NCI-H748 treated with DMSO at 0.1 percent for 48 hours (cell line): Measurements from ENCODE around the gene RHOG.
"Not testable (repeated sequence)": the region's sequence is repeated elsewhere in the genome, so short reads cannot be mapped to it uniquely, and the experiment has no call there.

ENCODE experiments used
- DNase-seq: peaks from one replicate; lab custom pipeline; 2025; lab: John Stamatoyannopoulos, UW

RHOG gene

GRCh38 chr11:3808861-3809623 is 31.7 kb downstream of the RHOG start:
- DNase-seq: peak; percentile 21

GRCh38 chr11:3807909-3808860 is 32.6 kb downstream of the RHOG start, which contains the start of gene PGAP2:
Gene PGAP2, plus strand, starts transcription at chr11:3808560. Its CDS starts 2,700 bp downstream, at chr11:3811260.
- DNase-seq: peak; percentile 78

GRCh38 chr11:3803726-3804495 is 36.8 kb downstream of the RHOG start:
- DNase-seq: no peak

GRCh38 chr11:3802011-3802790 is 38.6 kb downstream of the RHOG start:
- no peak for DNase-seq

- DNase-seq: no peak
Observed at GRCh38 chr11:3799873-3800272, 40.9 kb downstream of the RHOG start.

GRCh38 chr11:3799143-3799542 is 41.6 kb downstream of the RHOG start:
- no peak for DNase-seq

- peak; percentile 98 for DNase-seq
Observed at GRCh38 chr11:3797329-3798090, 43.2 kb downstream of the RHOG start, which contains the start of gene NUP98. Gene NUP98, minus strand, starts transcription at chr11:3797554. Its CDS starts 15,437 bp downstream, at chr11:3782117.

- DNase-seq: peak; percentile 40
Observed at GRCh38 chr11:3796801-3797328, 43.9 kb downstream of the RHOG start.

- no peak for DNase-seq
Observed at GRCh38 chr11:3796346-3796745, 44.4 kb downstream of the RHOG start.

- no peak for DNase-seq
Observed at GRCh38 chr11:3796002-3796311, 44.8 kb downstream of the RHOG start.

- DNase-seq: no peak
Observed at GRCh38 chr11:3795131-3796001, 45.4 kb downstream of the RHOG start.

- not testable (repeated sequence) for DNase-seq
Observed at GRCh38 chr11:3794387-3794786, 46.4 kb downstream of the RHOG start.

GRCh38 chr11:3786781-3787428 is 53.9 kb downstream of the RHOG start:
- no peak for DNase-seq

GRCh38 chr11:3783611-3784010 is 57.1 kb downstream of the RHOG start:
- DNase-seq: no peak

GRCh38 chr11:3782963-3783362 is 57.8 kb downstream of the RHOG start:
- no peak for DNase-seq

- DNase-seq: no peak
Observed at GRCh38 chr11:3781423-3781822, 59.3 kb downstream of the RHOG start.
